Keratinocyte (primary cell): ENCODE results near the gene WDR70. TPM values are rescaled to one million over a fixed set of nuclear protein-coding genes. Genes with fewer than 3 reads are reported as not detected.

Experiments used
- DNase-seq: peaks from one replicate; pipeline ENCODE4 v3.0.0-alpha.2; 2011; ENCODE audit warnings: low read depth, missing footprints, low spot score
- FAIRE-seq: peaks from 2 replicates; lab custom pipeline; 2011; peaks lifted over from hg19 to GRCh38; lab: Jason Lieb, UNC
- H2AFZ ChIP-seq: 2 replicates; pipeline ENCODE4 v1.6.0; 2012; ENCODE audit warnings: low read length, control low read depth, inconsistent platforms; ENCODE audit not compliant: control insufficient read depth
- H3K27ac ChIP-seq: 2 replicates; pipeline ENCODE4 v1.5.1; 2011; ENCODE audit warnings: low read length; ENCODE audit not compliant: control insufficient read depth, insufficient read depth
- H3K27me3 ChIP-seq: 3 replicates; pipeline ENCODE4 v1.6.0; 2011; ENCODE audit warnings: low read length; ENCODE audit not compliant: control insufficient read depth, insufficient read depth; ENCODE audit errors: extremely low read depth
- H3K36me3 ChIP-seq, 2 experiments: 2 replicates in 1 of 2; 3 replicates in 1 of 2; pipeline ENCODE4 v1.5.1; 2011; ENCODE audit warnings: low read length in 2 of 2, mild to moderate bottlenecking in 1 of 2; ENCODE audit not compliant: control insufficient read depth in 2 of 2, insufficient read depth in 2 of 2; ENCODE audit errors: extremely low read depth in 1 of 2
- H3K4me1 ChIP-seq: 3 replicates; pipeline ENCODE4 v1.5.1; 2011; ENCODE audit warnings: low read length; ENCODE audit not compliant: control insufficient read depth, insufficient read depth; ENCODE audit errors: extremely low read depth
- H3K4me2 ChIP-seq: 3 replicates; pipeline ENCODE4 v1.6.0; 2011; ENCODE audit warnings: low read depth, low read length; ENCODE audit not compliant: control insufficient read depth, insufficient read depth; ENCODE audit errors: extremely low read depth
- H3K4me3 ChIP-seq, 3 experiments: fragments of 200-600 bp in 1 of 3; sonication (generic) in 1 of 3; 2 replicates in 2 of 3; 3 replicates in 1 of 3; pipeline ENCODE4 v1.5.1; 2011 to 2016; ENCODE audit warnings: low read length in 3 of 3, mild to moderate bottlenecking in 3 of 3, control low read depth in 2 of 3, inconsistent platforms in 1 of 3, low read depth in 1 of 3, mixed read lengths in 1 of 3, mixed run types in 1 of 3, moderate library complexity in 1 of 3; ENCODE audit not compliant: control insufficient read depth in 2 of 3, insufficient read depth in 2 of 3; ENCODE audit errors: extremely low read depth in 1 of 3
- H3K79me2 ChIP-seq: 2 replicates; pipeline ENCODE4 v1.6.0; 2012; ENCODE audit warnings: low read length; ENCODE audit not compliant: control insufficient read depth, insufficient read depth
- H3K9ac ChIP-seq: 3 replicates; pipeline ENCODE4 v1.6.0; 2011; ENCODE audit warnings: low read length; ENCODE audit not compliant: control insufficient read depth, insufficient read depth; ENCODE audit errors: extremely low read depth
- H3K9me1 ChIP-seq: 3 replicates; pipeline ENCODE4 v1.6.0; 2011; ENCODE audit warnings: low read length; ENCODE audit not compliant: control insufficient read depth, insufficient read depth; ENCODE audit errors: extremely low read depth
- H3K9me3 ChIP-seq: 2 replicates; pipeline ENCODE4 v1.5.1; 2012; ENCODE audit warnings: low read depth, low read length; ENCODE audit not compliant: control insufficient read depth
- H4K20me1 ChIP-seq: 3 replicates; pipeline ENCODE4 v1.6.0; 2011; ENCODE audit warnings: low read length; ENCODE audit not compliant: control insufficient read depth, insufficient read depth; ENCODE audit errors: extremely low read depth
- EZH2 ChIP-seq: IDR thresholded peaks from one replicate; pipeline ENCODE4 v1.6.1; 2012; ENCODE audit warnings: inconsistent platforms, mild to moderate bottlenecking, low read length, moderate library complexity
- dilution Hi-C: fragments of 300-500 bp; cut with MboI; formaldehyde crosslinking; loops from one replicate; pipeline ENCODE4 v1.7.0; 2020; ENCODE audit warnings: low sequenced_read_pairs; ENCODE audit not compliant: extremely low pct_ligation_motif_present
- polyA plus RNA-seq, 5 experiments: library from polyadenylated mRNA; depleted of rRNA in 3 of 5; stranded (reverse) in 3 of 5; stranded (forward) in 1 of 5; unstranded in 1 of 5; fragments of >200 nt; gene quantifications; 1 replicate in 1 of 5; 2 replicates in 3 of 5; 3 replicates in 1 of 5; pipeline versions ENCODE4 v1.2.1 to v1.2.3, GENCODE V29; 2011 to 2012; ENCODE audit warnings: missing spikeins in 2 of 5, low read depth in 1 of 5, low replicate concordance in 1 of 5
- TF ChIP-seq, protein P1 (sequence below), 3 experiments: IDR thresholded peaks in 1 of 3; conservative IDR thresholded peaks in 1 of 3; optimal IDR thresholded peaks in 1 of 3; 2 replicates in 2 of 3; 3 replicates in 1 of 3; pipeline versions ENCODE3 to v1.5.1; 2011; ENCODE audit warnings: low read length in 3 of 3, mild to moderate bottlenecking in 3 of 3, moderate library complexity in 2 of 3, control low read depth in 1 of 3, inconsistent platforms in 1 of 3; ENCODE audit not compliant: insufficient read depth in 2 of 3; ENCODE audit errors: extremely low read depth in 1 of 3

Gene WDR70
- polyA plus RNA-seq, 1 donor (not counting 4 experiments of a cell fraction or from before 2014, with no cell fraction given), result 25.1 TPM

DNA sequence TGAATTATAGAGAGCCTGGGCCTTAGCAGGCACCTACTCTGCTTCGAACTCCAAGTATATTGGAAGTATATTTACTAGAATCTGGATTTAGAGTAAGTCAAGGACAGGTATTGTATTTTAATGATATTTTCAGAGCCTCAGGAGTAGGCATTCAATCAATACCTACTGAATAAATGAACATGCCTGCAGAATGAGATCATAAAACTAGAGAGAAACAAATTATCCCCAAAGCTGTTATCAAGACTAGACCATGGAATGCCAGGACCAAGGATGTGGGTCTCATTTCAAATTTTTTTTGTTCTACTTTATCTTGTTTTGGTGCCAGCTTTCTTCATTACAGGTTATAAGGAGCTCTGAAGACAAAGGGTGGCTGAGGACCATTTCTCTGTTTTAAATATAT lies 394.7 kb downstream of the WDR70 start:
- DNase-seq (no peak), FAIRE-seq (no peak)
- dilution Hi-C loops, result no loop called here
- Histone ChIP-seq H3K9me3 (no peaks in the 10 kb centered on the region), H4K20me1 (no peaks in the 10 kb centered on the region), H3K27me3 (no peaks in the 10 kb centered on the region), H3K27ac (no peak overlapping the region), H3K9me1 (peaks cover 2% of the 10 kb centered on the region), H3K79me2 (no peaks in the 10 kb centered on the region), H2AFZ (peak overlapping the region; percentile 13), H3K36me3 (no peaks in the 10 kb centered on the region), H3K4me2 (no peak overlapping the region), H3K4me3 (no peak overlapping the region), H3K4me1 (peaks cover 38% of the 10 kb centered on the region), H3K9ac (no peak overlapping the region)
- no peak for TF ChIP-seq EZH2
- TF ChIP-seq, protein P1, sequence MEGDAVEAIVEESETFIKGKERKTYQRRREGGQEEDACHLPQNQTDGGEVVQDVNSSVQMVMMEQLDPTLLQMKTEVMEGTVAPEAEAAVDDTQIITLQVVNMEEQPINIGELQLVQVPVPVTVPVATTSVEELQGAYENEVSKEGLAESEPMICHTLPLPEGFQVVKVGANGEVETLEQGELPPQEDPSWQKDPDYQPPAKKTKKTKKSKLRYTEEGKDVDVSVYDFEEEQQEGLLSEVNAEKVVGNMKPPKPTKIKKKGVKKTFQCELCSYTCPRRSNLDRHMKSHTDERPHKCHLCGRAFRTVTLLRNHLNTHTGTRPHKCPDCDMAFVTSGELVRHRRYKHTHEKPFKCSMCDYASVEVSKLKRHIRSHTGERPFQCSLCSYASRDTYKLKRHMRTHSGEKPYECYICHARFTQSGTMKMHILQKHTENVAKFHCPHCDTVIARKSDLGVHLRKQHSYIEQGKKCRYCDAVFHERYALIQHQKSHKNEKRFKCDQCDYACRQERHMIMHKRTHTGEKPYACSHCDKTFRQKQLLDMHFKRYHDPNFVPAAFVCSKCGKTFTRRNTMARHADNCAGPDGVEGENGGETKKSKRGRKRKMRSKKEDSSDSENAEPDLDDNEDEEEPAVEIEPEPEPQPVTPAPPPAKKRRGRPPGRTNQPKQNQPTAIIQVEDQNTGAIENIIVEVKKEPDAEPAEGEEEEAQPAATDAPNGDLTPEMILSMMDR (optimal IDR thresholded peaks at IDR 0.05 in 1 of 3, IDR thresholded peaks at IDR 0.05 in 1 of 3, conservative IDR thresholded peaks at IDR 0.05 in 1 of 3; ENCODE audit: extremely low read depth in 1 of 3, insufficient read depth in 2 of 3, low read length in 3 of 3), result no peak

DNA sequence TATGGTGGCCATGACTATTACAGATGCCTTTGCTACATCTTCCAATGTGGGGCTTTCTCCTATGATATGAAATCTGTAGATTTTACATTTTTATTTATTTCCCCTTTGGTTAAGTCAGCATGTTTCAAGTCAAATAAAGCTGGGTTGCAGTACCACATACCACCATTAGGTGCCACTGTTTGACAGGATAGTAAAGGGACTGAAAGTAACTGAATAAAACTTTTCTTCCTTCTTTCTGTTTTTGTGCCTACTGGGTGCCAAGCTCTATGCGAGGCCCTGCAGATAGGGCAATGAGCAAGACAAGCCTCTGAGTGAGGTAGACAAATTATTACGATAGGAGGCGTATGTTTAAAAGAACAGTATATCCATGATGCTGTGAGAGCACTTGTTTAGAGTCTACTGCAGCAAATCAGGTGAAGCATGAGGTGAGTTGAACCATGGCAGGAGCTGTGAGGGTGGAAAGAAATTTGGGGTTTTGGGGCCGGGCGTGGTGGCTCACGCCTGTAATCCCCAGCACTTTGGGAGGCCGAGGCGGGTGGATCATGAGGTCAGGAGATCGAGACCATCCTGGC lies 395.9 kb downstream of the WDR70 start:
- no peak for FAIRE-seq

More for the DNA sequence above, 395.9 kb downstream of the WDR70 start:
- TF ChIP-seq EZH2, result no peak
- TF ChIP-seq, protein P1 (optimal IDR thresholded peaks at IDR 0.05 in 1 of 3, IDR thresholded peaks at IDR 0.05 in 1 of 3, conservative IDR thresholded peaks at IDR 0.05 in 1 of 3; ENCODE audit: extremely low read depth in 1 of 3, insufficient read depth in 2 of 3, low read length in 3 of 3), result peak; percentile 14 to 73 (median 68)
- Histone ChIP-seq H3K27me3 (no peaks in the 10 kb centered on the region), H3K27ac (no peak overlapping the region), H3K9me1 (peaks cover 2% of the 10 kb centered on the region), H3K9me3 (no peaks in the 10 kb centered on the region), H3K36me3 (no peaks in the 10 kb centered on the region), H3K9ac (no peak overlapping the region), H4K20me1 (no peaks in the 10 kb centered on the region), H2AFZ (no peak overlapping the region), H3K4me3 (no peak overlapping the region), H3K4me2 (no peak overlapping the region), H3K79me2 (no peaks in the 10 kb centered on the region), H3K4me1 (peaks cover 32% of the 10 kb centered on the region)
- dilution Hi-C loops, result no loop called here
- DNase-seq, result peak; percentile 21
